SK-N-SH (cell line): ENCODE data around the gene OTOS. TPM values are rescaled to one million over a fixed set of nuclear protein-coding genes. Genes with fewer than 3 reads are reported as not detected.

Experiments used
- CTCF ChIA-PET: fragments of 300-600, 350-600 bp; formaldehyde crosslinking; extraction: SDS; loops from one replicate; lab custom pipeline; 2021; lab: Yijun Ruan, JAX
- POLR2A ChIA-PET: fragments of 350-600 bp; sonication (Branson Sonifier 250); formaldehyde crosslinking; extraction: SDS; loops from one replicate; lab custom pipeline; 2020; ENCODE audit warnings: antibody characterized with exemption, inconsistent platforms; lab: Yijun Ruan, JAX
- DNase-seq: peaks from one replicate; pipeline ENCODE4 v3.0.0; 2012
- H2AFZ ChIP-seq: fragments of 200-600 bp; sonication (generic); 2 replicates; pipeline ENCODE4 v1.8.1; 2016; ENCODE audit warnings: antibody characterized with exemption, mild to moderate bottlenecking, low read depth
- H3F3A ChIP-seq: fragments of 200-600 bp; sonication (generic); replicated peaks from 2 replicates; pipeline ENCODE3; 2016; ENCODE audit warnings: antibody characterized with exemption, mild to moderate bottlenecking; ENCODE audit not compliant: insufficient read depth
- H3K27ac ChIP-seq, 2 experiments: fragments of 200-500 bp in 1 of 2; fragments of 200-600 bp in 1 of 2; sonication (Bioruptor generic) in 1 of 2; sonication (generic), shearing (Covaris generic) in 1 of 2; 2 replicates each; pipeline versions ENCODE4 v1.5.1 to v1.6.1; 2014 to 2016; ENCODE audit warnings: low read depth in 2 of 2, inconsistent platforms in 1 of 2, low read length in 1 of 2, mild to moderate bottlenecking in 1 of 2, mixed read lengths in 1 of 2
- H3K27me3 ChIP-seq: fragments of 200-600 bp; sonication (generic), shearing (Covaris generic); 2 replicates; pipeline ENCODE4 v1.6.1; 2016; ENCODE audit warnings: mixed run types; ENCODE audit not compliant: insufficient read depth
- H3K36me3 ChIP-seq, 2 experiments: fragments of 200-500 bp in 1 of 2; fragments of 200-600 bp in 1 of 2; sonication (Bioruptor generic) in 1 of 2; sonication (generic) in 1 of 2; replicated peaks in 1 of 2; 2 replicates each; pipeline versions ENCODE3 to v1.5.1; 2014 to 2016; ENCODE audit warnings: low read length in 1 of 2, mild to moderate bottlenecking in 1 of 2; ENCODE audit not compliant: insufficient read depth in 2 of 2, control insufficient read depth in 1 of 2
- H3K4me1 ChIP-seq, 2 experiments: fragments of 200-500 bp in 1 of 2; fragments of 200-600 bp in 1 of 2; sonication (Bioruptor generic) in 1 of 2; sonication (generic), shearing (Covaris generic) in 1 of 2; 2 replicates each; pipeline versions ENCODE4 v1.5.1 to v1.6.1; 2014 to 2016; ENCODE audit warnings: low read depth in 1 of 2, low read length in 1 of 2, mixed run types in 1 of 2; ENCODE audit not compliant: insufficient read depth in 2 of 2, control insufficient read depth in 1 of 2
- H3K4me2 ChIP-seq: fragments of 200-600 bp; sonication (generic), shearing (Covaris generic); 2 replicates; pipeline ENCODE4 v1.6.1; 2017; ENCODE audit warnings: mixed run types
- H3K4me3 ChIP-seq, 2 experiments: fragments of 200-500 bp in 1 of 2; fragments of 200-600 bp in 1 of 2; sonication (Bioruptor generic) in 1 of 2; sonication (generic), shearing (Covaris generic) in 1 of 2; 2 replicates each; pipeline versions ENCODE4 v1.5.1 to v1.8.1; 2014 to 2016; ENCODE audit warnings: low read depth in 2 of 2, inconsistent platforms in 1 of 2, low read length in 1 of 2, mild to moderate bottlenecking in 1 of 2, mixed read lengths in 1 of 2, moderate library complexity in 1 of 2
- H3K79me2 ChIP-seq: fragments of 200-600 bp; sonication (generic); 2 replicates; pipeline ENCODE4 v1.8.1; 2017; ENCODE audit warnings: mild to moderate bottlenecking; ENCODE audit not compliant: insufficient read depth
- H3K9ac ChIP-seq: fragments of 200-600 bp; sonication (generic); 2 replicates; pipeline ENCODE4 v1.6.1; 2017; ENCODE audit warnings: mixed run types
- H3K9me2 ChIP-seq: fragments of 200-600 bp; sonication (generic); 2 replicates; pipeline ENCODE4 v1.6.1; 2017; ENCODE audit warnings: mixed run types
- H3K9me3 ChIP-seq: fragments of 200-600 bp; sonication (generic); 2 replicates; pipeline ENCODE4 v1.6.1; 2017; ENCODE audit warnings: mixed run types, mild to moderate bottlenecking, moderate library complexity
- H4K20me1 ChIP-seq: fragments of 200-600 bp; sonication (generic); 2 replicates; pipeline ENCODE4 v1.6.1; 2017; ENCODE audit warnings: mild to moderate bottlenecking, mixed run types; ENCODE audit not compliant: insufficient read depth
- CHD2 ChIP-seq: fragments of 150-350 bp; IDR thresholded peaks from 2 replicates; pipeline ENCODE4 v1.6.1; 2018; ENCODE audit warnings: low read length; ENCODE audit not compliant: partially characterized antibody
- CTCF ChIP-seq: fragments of 200-600 bp; sonication (generic); IDR thresholded peaks from 2 replicates; pipeline ENCODE4 v1.6.1; 2017; ENCODE audit warnings: antibody characterized with exemption, mild to moderate bottlenecking, moderate library complexity
- ELF1 ChIP-seq: IDR thresholded peaks from 2 replicates; pipeline ENCODE4 v1.4.0; 2012
- EP300 ChIP-seq, 2 experiments: IDR thresholded peaks; 2 replicates each; pipeline versions ENCODE4 v1.4.0 to v1.6.1; 2012; ENCODE audit warnings: borderline replicate concordance in 1 of 2, low read depth in 1 of 2, low read length in 1 of 2
- EZH2phosphoT487 ChIP-seq: fragments of 200-600 bp; sonication (generic); IDR thresholded peaks from 2 replicates; pipeline ENCODE4 v1.6.1; 2017; ENCODE audit warnings: low read depth, mixed run types, mild to moderate bottlenecking, antibody characterized with exemption, moderate library complexity, borderline replicate concordance
- FOXM1 ChIP-seq: IDR thresholded peaks from 2 replicates; pipeline ENCODE4 v1.4.0; 2012; ENCODE audit warnings: low read depth, mild to moderate bottlenecking
- GABPA ChIP-seq: IDR thresholded peaks from 2 replicates; pipeline ENCODE4 v1.4.0; 2012; ENCODE audit warnings: low read depth, mild to moderate bottlenecking
- GATA2 ChIP-seq: sonication (generic); formaldehyde crosslinking; IDR thresholded peaks from 2 replicates; pipeline ENCODE4 v1.5.0; 2020; ENCODE audit warnings: mild to moderate bottlenecking, missing genetic modification reagents
- MAX ChIP-seq: IDR thresholded peaks from 2 replicates; pipeline ENCODE4 v1.4.0; 2012; ENCODE audit warnings: low read depth
- MEF2A ChIP-seq: IDR thresholded peaks from 2 replicates; pipeline ENCODE4 v1.4.0; 2012; ENCODE audit warnings: low read depth, borderline replicate concordance
- MXI1 ChIP-seq: IDR thresholded peaks from 2 replicates; pipeline ENCODE4 v1.6.1; 2012; ENCODE audit warnings: mild to moderate bottlenecking, low read depth, low read length, improper control_type of control experiment
- NFIC ChIP-seq: IDR thresholded peaks from 2 replicates; pipeline ENCODE4 v1.4.0; 2012; ENCODE audit warnings: borderline replicate concordance
- NRF1 ChIP-seq: IDR thresholded peaks from 2 replicates; pipeline ENCODE4 v1.6.1; 2012; ENCODE audit warnings: low read depth, mild to moderate bottlenecking, low read length
- RAD21 ChIP-seq: IDR thresholded peaks from 2 replicates; pipeline ENCODE4 v1.6.1; 2012; ENCODE audit warnings: mild to moderate bottlenecking, low read length
- REST ChIP-seq: IDR thresholded peaks from 2 replicates; pipeline ENCODE4 v1.6.1; 2012; ENCODE audit warnings: mild to moderate bottlenecking, low read depth, low read length, moderate library complexity
- RFX5 ChIP-seq: IDR thresholded peaks from 2 replicates; pipeline ENCODE4 v1.6.1; 2012; ENCODE audit warnings: mild to moderate bottlenecking, improper control_type of control experiment, low read length
- RXRA ChIP-seq: IDR thresholded peaks from 2 replicates; pipeline ENCODE4 v1.4.0; 2012; ENCODE audit warnings: low read depth, mild to moderate bottlenecking, borderline replicate concordance
- SIN3A ChIP-seq: IDR thresholded peaks from 2 replicates; pipeline ENCODE4 v1.6.1; 2012; ENCODE audit warnings: low read depth, mild to moderate bottlenecking, low read length, moderate library complexity, borderline replicate concordance
- TCF12 ChIP-seq: IDR thresholded peaks from 2 replicates; pipeline ENCODE4 v1.4.0; 2012
- YY1 ChIP-seq: IDR thresholded peaks from 2 replicates; pipeline ENCODE4 v1.4.0; 2012; ENCODE audit warnings: low read depth, mild to moderate bottlenecking
- WGBS: methylation state at CpG from one replicate; pipeline ENCODE4 v1.1.6; 2017; ENCODE audit warnings: low lambda C conversion rate; 5-methylcytosine and 5-hydroxymethylcytosine counted together
- polyA plus RNA-seq, 3 experiments: library from polyadenylated mRNA; depleted of rRNA; stranded (reverse); fragments of >200 nt; gene quantifications; 2 replicates each; pipeline ENCODE4 v1.2.3, GENCODE V29; 2012

OTOS gene
- polyA plus RNA-seq, 1 of the 3 experiments (the other 2 are of a cell fraction), result not detected

GRCh38 chr2:240133401-240133800 lies 7.1 kb downstream of the OTOS start:
- no peak overlapping the region for H3K27ac ChIP-seq
- peaks cover 40% of the 10 kb centered on the region for H3K79me2 ChIP-seq
- H3K9me2 ChIP-seq, result no peaks in the 10 kb centered on the region
- H3K9ac ChIP-seq, result no peak overlapping the region
- H3K4me1 ChIP-seq, result peaks cover 11 to 18% of the 10 kb centered on the region in 2 experiments; a peak in 2 of 4 replicates
- POLR2A ChIA-PET, result no interaction called here
- H3K27me3 ChIP-seq, result no peaks in the 10 kb centered on the region
- H3K9me3 ChIP-seq, result no peaks in the 10 kb centered on the region
- DNase-seq, result no peak
- CTCF ChIA-PET, result interaction anchor here (1.0 to 3.9 kb wide), 2 partner anchors 11 to 73 kb away, joined by 3 to 20 read pairs; no protein-coding TSS in a partner anchor
- H3K4me2 ChIP-seq, result no peak overlapping the region
- H4K20me1 ChIP-seq, result peaks cover 12% of the 10 kb centered on the region
- no peaks in the 10 kb centered on the region for H3F3A ChIP-seq
- no peak overlapping the region for H3K4me3 ChIP-seq
- WGBS, result 86% methylated on average over 7 of the region's 10 CpGs
- H3K36me3 ChIP-seq, result peaks cover 10 to 53% of the 10 kb centered on the region in 2 experiments
- no peak overlapping the region for H2AFZ ChIP-seq
- TF ChIP-seq YY1, result no peak
- TF ChIP-seq RFX5, result no peak
- TF ChIP-seq SIN3A, result no peak
- no peak for TF ChIP-seq REST
- no peak for TF ChIP-seq GABPA
- no peak for TF ChIP-seq RXRA
- TF ChIP-seq CTCF, result no peak
- no peak for TF ChIP-seq FOXM1
- no peak for TF ChIP-seq CHD2
- TF ChIP-seq ELF1, result no peak
- TF ChIP-seq NRF1, result no peak
- TF ChIP-seq TCF12, result no peak
- TF ChIP-seq EZH2phosphoT487, result no peak
- no peak for TF ChIP-seq EP300 (IDR thresholded peaks at IDR 0.05; ENCODE audit: borderline replicate concordance in 1 of 2, low read depth in 1 of 2, low read length in 1 of 2)
- no peak for TF ChIP-seq MAX
- no peak for TF ChIP-seq MEF2A
- no peak for TF ChIP-seq NFIC
- no peak for TF ChIP-seq GATA2 (CRISPR knock-in tag)
- TF ChIP-seq MXI1, result no peak
- no peak for TF ChIP-seq RAD21
